PC-3 (cell line): ENCODE measurements around the gene HYAL2. TPM values are rescaled to one million over a fixed set of nuclear protein-coding genes. Genes with fewer than 3 reads are reported as not detected.

Source experiments
- ATAC-seq: fragments of 200-7000 bp; cut with Tn5 transposase; 2 replicates; pipeline ENCODE4 v1.9.1; 2020; ENCODE audit warnings: mild to moderate bottlenecking, moderate library complexity
- BruUV-seq: library from RNA; stranded (reverse); fragments of 400-500 nt; replicated peaks from 2 replicates; lab custom pipeline; 2021; lab: Mats Ljungman, UMichigan
- CTCF ChIA-PET: fragments of 300-600 bp; sonication (Branson Sonifier 250); formaldehyde crosslinking; loops from one replicate; lab custom pipeline; 2022; ENCODE audit warnings: antibody characterized with exemption; lab: Charles Lee
- POLR2A ChIA-PET: fragments of 300-600 bp; sonication (Branson Sonifier 250); formaldehyde crosslinking; loops from one replicate; lab custom pipeline; 2022; ENCODE audit warnings: antibody characterized with exemption; ENCODE audit not compliant: unreplicated experiment; lab: Charles Lee
- DNase-seq: peaks from one replicate; pipeline ENCODE4 v3.0.0-alpha.2; 2015
- H2AFZ ChIP-seq: fragments of 300-600 bp; sonication (generic); 2 replicates; pipeline ENCODE4 v1.6.0; 2016; ENCODE audit warnings: antibody characterized with exemption, low read length
- H3F3A ChIP-seq: fragments of 300-600 bp; sonication (generic); one replicate; pipeline ENCODE4 v1.6.0; 2017; ENCODE audit warnings: antibody characterized with exemption, low read length, control low read depth, mild to moderate bottlenecking; ENCODE audit not compliant: unreplicated experiment
- H3K27ac ChIP-seq: fragments of 300-600 bp; sonication (generic); 2 replicates; pipeline ENCODE4 v1.5.1; 2016; ENCODE audit warnings: mild to moderate bottlenecking, low read length
- H3K27me3 ChIP-seq: fragments of 300-600 bp; sonication (generic); 2 replicates; pipeline ENCODE4 v1.6.1; 2016; ENCODE audit warnings: low read length, mixed read lengths
- H3K36me3 ChIP-seq: fragments of 300-600 bp; sonication (generic); 2 replicates; pipeline ENCODE4 v1.6.1; 2016; ENCODE audit warnings: low read depth, mixed run types, low read length, mixed read lengths
- H3K4me1 ChIP-seq: fragments of 300-600 bp; sonication (generic); 2 replicates; pipeline ENCODE4 v1.5.1; 2016; ENCODE audit warnings: low read length; ENCODE audit not compliant: insufficient read depth
- H3K4me2 ChIP-seq: fragments of 300-600 bp; sonication (generic); 2 replicates; pipeline ENCODE4 v1.6.0; 2016; ENCODE audit warnings: low read length
- H3K4me3 ChIP-seq: fragments of 300-600 bp; sonication (generic); 2 replicates; pipeline ENCODE4 v1.5.1; 2016; ENCODE audit warnings: mild to moderate bottlenecking, low read length, mixed read lengths
- H3K79me2 ChIP-seq: fragments of 300-600 bp; sonication (generic); 2 replicates; pipeline ENCODE4 v1.6.1; 2017; ENCODE audit warnings: low read length, mixed read lengths
- H3K9ac ChIP-seq: fragments of 300-600 bp; sonication (generic); 2 replicates; pipeline ENCODE4 v1.6.0; 2016; ENCODE audit warnings: mild to moderate bottlenecking, low read length
- H3K9me2 ChIP-seq: fragments of 300-600 bp; sonication (generic); replicated peaks from 2 replicates; pipeline ENCODE4 v1.6.1; 2016; ENCODE audit warnings: mixed run types, low read length, mixed read lengths
- H3K9me3 ChIP-seq: fragments of 300-600 bp; sonication (generic); 2 replicates; pipeline ENCODE4 v1.6.1; 2016; ENCODE audit warnings: low read length, mixed read lengths
- H4K20me1 ChIP-seq: fragments of 300-600 bp; sonication (generic); 2 replicates; pipeline ENCODE4 v1.6.1; 2016; ENCODE audit warnings: low read length, mixed read lengths
- EZH2 ChIP-seq: fragments of 300-600 bp; sonication (generic); IDR thresholded peaks from one replicate; pipeline ENCODE4 v1.6.1; 2017; ENCODE audit warnings: antibody characterized with exemption, mild to moderate bottlenecking, low read length; ENCODE audit not compliant: unreplicated experiment
- EZH2phosphoT487 ChIP-seq: fragments of 300-600 bp; sonication (generic); IDR thresholded peaks from 2 replicates; pipeline ENCODE4 v1.6.1; 2018; ENCODE audit warnings: mild to moderate bottlenecking, antibody characterized with exemption, low read length, borderline replicate concordance
- intact Hi-C: fragments of 100-400 bp; cut with micrococcal nuclease; formaldehyde crosslinking; loops from 2 replicates; pipeline ENCODE4 v1.9.0; 2023
- total RNA-seq: library from RNA; depleted of rRNA; stranded (reverse); fragments of >200 nt; gene quantifications from 2 replicates; pipeline ENCODE4 v1.2.3, GENCODE V29; 2014
- TF ChIP-seq, protein P1 (sequence below): fragments of 300-600 bp; sonication (generic); conservative IDR thresholded peaks from 2 replicates; pipeline ENCODE4 v1.5.1; 2017; ENCODE audit warnings: antibody characterized with exemption, low read depth, mild to moderate bottlenecking, low read length

Gene HYAL2
- total RNA-seq, 1 experiment from 2014 or later, result 97.8 TPM

DNA sequence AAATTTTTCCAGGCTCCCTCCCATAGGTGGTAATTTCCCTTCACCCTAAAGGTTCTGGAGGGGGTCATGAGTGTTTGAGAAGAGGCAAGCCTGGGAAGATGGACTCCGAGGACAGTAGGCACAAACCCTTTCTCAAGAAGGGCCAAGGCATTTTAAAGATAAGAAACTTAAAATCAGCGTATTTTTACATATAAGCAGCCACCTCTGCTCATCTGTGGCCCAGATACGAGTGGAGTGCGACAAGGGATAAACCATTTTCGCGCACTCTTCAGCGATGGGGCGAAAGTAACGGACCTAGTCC, 17.6 kb upstream of the HYAL2 start:
- Histone ChIP-seq H3K4me3 (no peak overlapping the region), H3K36me3 (no peaks in the 10 kb centered on the region), H3K27ac (no peak overlapping the region), H3K9me2 (no peaks in the 10 kb centered on the region), H2AFZ (no peak overlapping the region), H3F3A (no peaks in the 10 kb centered on the region), H3K9me3 (no peaks in the 10 kb centered on the region), H3K4me2 (no peak overlapping the region), H3K9ac (no peak overlapping the region), H3K4me1 (peaks cover 18% of the 10 kb centered on the region), H3K27me3 (no peaks in the 10 kb centered on the region), H4K20me1 (peaks cover 3% of the 10 kb centered on the region; the same call in 1 of the 2 replicates), H3K79me2 (peaks cover 21% of the 10 kb centered on the region)
- ATAC-seq, result no peak
- intact Hi-C loops, result no loop called here
- ChIA-PET CTCF (no interaction called here), POLR2A (no interaction called here)
- TF ChIP-seq, protein P1, sequence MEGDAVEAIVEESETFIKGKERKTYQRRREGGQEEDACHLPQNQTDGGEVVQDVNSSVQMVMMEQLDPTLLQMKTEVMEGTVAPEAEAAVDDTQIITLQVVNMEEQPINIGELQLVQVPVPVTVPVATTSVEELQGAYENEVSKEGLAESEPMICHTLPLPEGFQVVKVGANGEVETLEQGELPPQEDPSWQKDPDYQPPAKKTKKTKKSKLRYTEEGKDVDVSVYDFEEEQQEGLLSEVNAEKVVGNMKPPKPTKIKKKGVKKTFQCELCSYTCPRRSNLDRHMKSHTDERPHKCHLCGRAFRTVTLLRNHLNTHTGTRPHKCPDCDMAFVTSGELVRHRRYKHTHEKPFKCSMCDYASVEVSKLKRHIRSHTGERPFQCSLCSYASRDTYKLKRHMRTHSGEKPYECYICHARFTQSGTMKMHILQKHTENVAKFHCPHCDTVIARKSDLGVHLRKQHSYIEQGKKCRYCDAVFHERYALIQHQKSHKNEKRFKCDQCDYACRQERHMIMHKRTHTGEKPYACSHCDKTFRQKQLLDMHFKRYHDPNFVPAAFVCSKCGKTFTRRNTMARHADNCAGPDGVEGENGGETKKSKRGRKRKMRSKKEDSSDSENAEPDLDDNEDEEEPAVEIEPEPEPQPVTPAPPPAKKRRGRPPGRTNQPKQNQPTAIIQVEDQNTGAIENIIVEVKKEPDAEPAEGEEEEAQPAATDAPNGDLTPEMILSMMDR, result no peak
- TF ChIP-seq EZH2phosphoT487, result no peak
- no peak for TF ChIP-seq EZH2
- no peak for DNase-seq
- BruUV-seq, result no TSS peak

- BruUV-seq, result no TSS peak
- peaks cover 5% of the 10 kb centered on the region; the same call in 1 of the 2 replicates for H4K20me1 ChIP-seq
- H3K27ac ChIP-seq, result no peak overlapping the region
- POLR2A ChIA-PET, result interaction anchor here (0.7 kb wide), 1 partner anchor 158 kb away, joined by 28 read pairs; no protein-coding TSS in a partner anchor
- CTCF ChIA-PET, result no interaction called here
- H3K4me2 ChIP-seq, result no peak overlapping the region
- DNase-seq, result no peak
- H3K36me3 ChIP-seq, result no peaks in the 10 kb centered on the region; the same call in 1 of the 2 replicates
- peaks cover 25% of the 10 kb centered on the region for H3K79me2 ChIP-seq
- peaks cover 23% of the 10 kb centered on the region for H3K4me1 ChIP-seq
- no peaks in the 10 kb centered on the region for H3F3A ChIP-seq
- H3K9me3 ChIP-seq, result no peaks in the 10 kb centered on the region
- H3K9me2 ChIP-seq, result no peaks in the 10 kb centered on the region
- no peak overlapping the region for H2AFZ ChIP-seq
- no peak overlapping the region for H3K9ac ChIP-seq
- TF ChIP-seq EZH2phosphoT487 (no peak), EZH2 (no peak)
- TF ChIP-seq, protein P1, result no peak
- H3K4me3 ChIP-seq, result no peak overlapping the region
- ATAC-seq, result no peak
- H3K27me3 ChIP-seq, result no peaks in the 10 kb centered on the region
- intact Hi-C loops, result no loop called here
These were observed 17.1 kb upstream of the HYAL2 start for GRCh38 chr3:50339485-50340146.

- ChIA-PET CTCF (interaction anchor here (0.7 kb wide), 1 partner anchor 11 kb away, joined by 5 read pairs; the partner anchor contains the start of gene NPRL2), POLR2A (interaction anchor here (0.7 kb wide), 1 partner anchor 157 kb away, joined by 28 read pairs; no protein-coding TSS in a partner anchor)
- H3K36me3 ChIP-seq, result no peaks in the 10 kb centered on the region; the same call in 1 of the 2 replicates
- ATAC-seq (no peak), DNase-seq (no peak)
- H3K79me2 ChIP-seq, result peaks cover 32% of the 10 kb centered on the region
- H3K4me3 ChIP-seq, result no peak overlapping the region
- TF ChIP-seq EZH2phosphoT487, result no peak
- TF ChIP-seq EZH2, result no peak
- TF ChIP-seq, protein P1, result no peak
- H3K27ac ChIP-seq, result no peak overlapping the region
- peaks cover 11% of the 10 kb centered on the region; the same call in 1 of the 2 replicates for H4K20me1 ChIP-seq
- H3K4me1 ChIP-seq, result peaks cover 29% of the 10 kb centered on the region
- intact Hi-C loops, result no loop called here
- H3K9me3 ChIP-seq, result no peaks in the 10 kb centered on the region
- no peak overlapping the region for H3K9ac ChIP-seq
- no TSS peak for BruUV-seq
- H3K27me3 ChIP-seq, result no peaks in the 10 kb centered on the region
- H3K9me2 ChIP-seq, result no peaks in the 10 kb centered on the region
- no peak overlapping the region for H3K4me2 ChIP-seq
- H2AFZ ChIP-seq, result no peak overlapping the region
- H3F3A ChIP-seq, result no peaks in the 10 kb centered on the region
These were observed 16.4 kb upstream of the HYAL2 start for GRCh38 chr3:50338965-50339364.
